ENCODE data around the gene ITGA3.
"Not testable (repeated sequence)": the region's sequence is repeated elsewhere in the genome, so short reads cannot be mapped to it uniquely, and the experiment has no call there.

Gene ITGA3

GRCh38 chr17:50058296-50058953, 2.5 kb downstream of the ITGA3 start:
- Histone ChIP-seq H4K5ac (ENCODE audit: low read length) (no peak overlapping the region), H2BK120ac (ENCODE audit: low read depth, low read length) (no peak overlapping the region), H2AK5ac (ENCODE audit: low read length) (no peak overlapping the region), H4K8ac (ENCODE audit: low read depth, low read length) (no peak overlapping the region), H3K27ac (ENCODE audit: low read depth, low read length) (no peak overlapping the region), H3K4me3 (ENCODE audit: low read length) (no peak overlapping the region), H3K4me1 (ENCODE audit: control insufficient read depth, low read depth, low read length) (peaks cover 6% of the 10 kb centered on the region), H3K18ac (ENCODE audit: low read length) (no peak overlapping the region), H3K4ac (ENCODE audit: low read depth, low read length) (no peak overlapping the region), H3K23ac (ENCODE audit: low read length) (no peak overlapping the region), H3K9ac (ENCODE audit: low read length) (no peak overlapping the region), H3K27me3 (ENCODE audit: insufficient read depth, low read length, poor library complexity) (no peaks in the 10 kb centered on the region), H2BK5ac (ENCODE audit: low read length) (no peak overlapping the region), H2BK15ac (replicated peaks; ENCODE audit: low read depth) (no peak overlapping the region), H3K4me2 (ENCODE audit: low read length) (no peak overlapping the region), H3K36me3 (ENCODE audit: control insufficient read depth, insufficient read depth, low read length) (no peaks in the 10 kb centered on the region), H3K79me1 (ENCODE audit: low read length) (no peaks in the 10 kb centered on the region), H3K56ac (ENCODE audit: low read length) (no peak overlapping the region), H3K79me2 (ENCODE audit: control insufficient read depth, insufficient read depth, low read length) (no peaks in the 10 kb centered on the region)
- WGBS (ENCODE audit: extremely low coverage, insufficient coverage, low lambda C conversion rate) = no CpG with 5 or more reads among the region's 10 CpGs
- no peak for DNase-seq

DNA sequence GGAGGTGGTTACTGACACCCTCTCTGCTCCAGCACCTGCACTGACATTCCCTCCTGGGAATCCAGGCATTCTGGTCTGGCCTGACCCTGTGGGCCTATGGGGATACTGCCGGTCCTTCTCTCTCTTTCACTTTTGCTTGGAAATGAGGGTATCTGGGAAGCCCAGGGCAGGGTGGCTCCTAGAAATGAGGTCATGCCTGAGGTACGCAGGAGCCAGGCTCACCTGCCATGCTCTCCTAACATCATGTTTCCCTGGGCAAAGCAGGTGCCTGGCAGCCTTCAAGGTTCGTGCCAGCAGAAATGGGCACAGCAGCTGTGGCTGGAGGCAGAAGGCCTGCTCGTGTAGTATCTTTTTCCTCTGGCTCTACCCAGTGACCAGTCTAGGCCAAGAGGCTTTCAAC, 3.3 kb downstream of the ITGA3 start:
- no peak overlapping the region for H3K9ac ChIP-seq (ENCODE audit: low read length)
- peaks cover 5% of the 10 kb centered on the region for H3K4me1 ChIP-seq (ENCODE audit: control insufficient read depth, low read depth, low read length)
- H3K4me2 ChIP-seq (ENCODE audit: low read length) = no peak overlapping the region
- no peaks in the 10 kb centered on the region for H3K36me3 ChIP-seq (ENCODE audit: control insufficient read depth, insufficient read depth, low read length)
- H3K4me3 ChIP-seq (ENCODE audit: low read length) = no peak overlapping the region
- no peak overlapping the region for H4K8ac ChIP-seq (ENCODE audit: low read depth, low read length)
- H3K27me3 ChIP-seq (ENCODE audit: insufficient read depth, low read length, poor library complexity) = no peaks in the 10 kb centered on the region
- no peak for DNase-seq
- no peaks in the 10 kb centered on the region for H3K79me2 ChIP-seq (ENCODE audit: control insufficient read depth, insufficient read depth, low read length)
- no peak overlapping the region for H2BK120ac ChIP-seq (ENCODE audit: low read depth, low read length)
- H3K4ac ChIP-seq (ENCODE audit: low read depth, low read length) = no peak overlapping the region
- no peak overlapping the region for H2BK5ac ChIP-seq (ENCODE audit: low read length)
- no peaks in the 10 kb centered on the region for H3K79me1 ChIP-seq (ENCODE audit: low read length)
- H3K27ac ChIP-seq (ENCODE audit: low read depth, low read length) = no peak overlapping the region
- H4K5ac ChIP-seq (ENCODE audit: low read length) = no peak overlapping the region
- H3K18ac ChIP-seq (ENCODE audit: low read length) = no peak overlapping the region
- no CpG with 5 or more reads among the region's 4 CpGs for whole genome bisulfite sequencing (ENCODE audit: extremely low coverage, insufficient coverage, low lambda C conversion rate)
- H2BK15ac ChIP-seq (replicated peaks; ENCODE audit: low read depth) = no peak overlapping the region
- no peak overlapping the region for H3K56ac ChIP-seq (ENCODE audit: low read length)
- no peak overlapping the region for H2AK5ac ChIP-seq (ENCODE audit: low read length)
- H3K23ac ChIP-seq (ENCODE audit: low read length) = no peak overlapping the region

DNA sequence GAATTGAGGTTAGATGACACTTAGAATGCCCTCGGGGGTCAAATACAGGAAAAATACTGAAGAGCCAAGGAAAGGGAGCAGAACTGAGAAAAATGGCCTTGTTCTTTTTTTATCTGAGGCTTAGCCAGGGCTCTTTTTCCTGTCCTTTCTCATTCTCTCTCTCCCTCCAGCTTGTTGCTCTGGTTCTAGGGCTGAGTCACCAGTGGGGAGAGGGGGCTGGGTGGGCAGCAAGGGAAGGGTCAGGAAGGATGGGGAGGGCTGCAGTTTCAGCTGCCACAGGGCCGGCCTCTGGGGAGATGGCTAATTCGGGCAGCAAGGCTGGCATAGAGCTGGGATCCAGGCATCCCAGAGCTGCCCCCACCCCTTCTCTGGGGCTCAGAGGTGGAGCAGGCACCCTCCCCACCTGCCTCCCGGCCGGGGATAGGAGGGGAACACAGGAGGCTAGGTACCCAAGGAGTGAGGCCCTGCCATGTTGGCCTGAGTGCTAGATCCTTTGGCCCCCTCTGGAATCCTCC, 3.9 kb downstream of the ITGA3 start:
- H2BK15ac ChIP-seq (replicated peaks; ENCODE audit: low read depth) = no peak overlapping the region
- H4K5ac ChIP-seq (ENCODE audit: low read length) = no peak overlapping the region
- H3K56ac ChIP-seq (ENCODE audit: low read length) = no peak overlapping the region
- H3K18ac ChIP-seq (ENCODE audit: low read length) = no peak overlapping the region
- H3K36me3 ChIP-seq (ENCODE audit: control insufficient read depth, insufficient read depth, low read length) = no peaks in the 10 kb centered on the region
- no peak overlapping the region for H4K8ac ChIP-seq (ENCODE audit: low read depth, low read length)
- H3K79me1 ChIP-seq (ENCODE audit: low read length) = no peaks in the 10 kb centered on the region
- no peak for DNase-seq
- H3K4me1 ChIP-seq (ENCODE audit: control insufficient read depth, low read depth, low read length) = peaks cover 5% of the 10 kb centered on the region
- H3K9ac ChIP-seq (ENCODE audit: low read length) = no peak overlapping the region
- no peak overlapping the region for H3K23ac ChIP-seq (ENCODE audit: low read length)
- no peak overlapping the region for H3K27ac ChIP-seq (ENCODE audit: low read depth, low read length)
- H3K4ac ChIP-seq (ENCODE audit: low read depth, low read length) = no peak overlapping the region
- WGBS (ENCODE audit: extremely low coverage, insufficient coverage, low lambda C conversion rate) = no CpG with 5 or more reads among the region's 5 CpGs
- H2BK5ac ChIP-seq (ENCODE audit: low read length) = no peak overlapping the region
- H3K4me3 ChIP-seq (ENCODE audit: low read length) = no peak overlapping the region
- no peaks in the 10 kb centered on the region for H3K79me2 ChIP-seq (ENCODE audit: control insufficient read depth, insufficient read depth, low read length)
- H2AK5ac ChIP-seq (ENCODE audit: low read length) = no peak overlapping the region
- no peaks in the 10 kb centered on the region for H3K27me3 ChIP-seq (ENCODE audit: insufficient read depth, low read length, poor library complexity)
- no peak overlapping the region for H3K4me2 ChIP-seq (ENCODE audit: low read length)
- H2BK120ac ChIP-seq (ENCODE audit: low read depth, low read length) = no peak overlapping the region

GRCh38 chr17:50060951-50061712, 5.2 kb downstream of the ITGA3 start:
- WGBS (ENCODE audit: extremely low coverage, insufficient coverage, low lambda C conversion rate) = no CpG with 5 or more reads among the region's 9 CpGs
- Histone ChIP-seq H3K18ac (ENCODE audit: low read length) (no peak overlapping the region), H3K9ac (ENCODE audit: low read length) (no peak overlapping the region), H2BK15ac (replicated peaks; ENCODE audit: low read depth) (no peak overlapping the region), H3K27me3 (ENCODE audit: insufficient read depth, low read length, poor library complexity) (no peaks in the 10 kb centered on the region), H2BK120ac (ENCODE audit: low read depth, low read length) (no peak overlapping the region), H3K27ac (ENCODE audit: low read depth, low read length) (no peak overlapping the region), H3K4ac (ENCODE audit: low read depth, low read length) (no peak overlapping the region), H2AK5ac (ENCODE audit: low read length) (no peak overlapping the region), H3K23ac (ENCODE audit: low read length) (no peak overlapping the region), H3K79me2 (ENCODE audit: control insufficient read depth, insufficient read depth, low read length) (no peaks in the 10 kb centered on the region), H3K4me3 (ENCODE audit: low read length) (no peak overlapping the region), H3K4me1 (ENCODE audit: control insufficient read depth, low read depth, low read length) (peaks cover 5% of the 10 kb centered on the region), H2BK5ac (ENCODE audit: low read length) (no peak overlapping the region), H3K36me3 (ENCODE audit: control insufficient read depth, insufficient read depth, low read length) (no peaks in the 10 kb centered on the region), H3K4me2 (ENCODE audit: low read length) (no peak overlapping the region), H4K5ac (ENCODE audit: low read length) (no peak overlapping the region), H4K8ac (ENCODE audit: low read depth, low read length) (no peak overlapping the region), H3K79me1 (ENCODE audit: low read length) (no peaks in the 10 kb centered on the region), H3K56ac (ENCODE audit: low read length) (no peak overlapping the region)
- DNase-seq = no peak

- not testable (repeated sequence) for H3K56ac ChIP-seq (ENCODE audit: low read length); H3K4me1 ChIP-seq (ENCODE audit: control insufficient read depth, low read depth, low read length); H3K79me2 ChIP-seq (ENCODE audit: control insufficient read depth, insufficient read depth, low read length); H2BK15ac ChIP-seq (replicated peaks; ENCODE audit: low read depth); H3K27me3 ChIP-seq (ENCODE audit: insufficient read depth, low read length, poor library complexity); H3K18ac ChIP-seq (ENCODE audit: low read length); H2AK5ac ChIP-seq (ENCODE audit: low read length); H4K5ac ChIP-seq (ENCODE audit: low read length); H2BK5ac ChIP-seq (ENCODE audit: low read length); H3K27ac ChIP-seq (ENCODE audit: low read depth, low read length); H3K23ac ChIP-seq (ENCODE audit: low read length); H3K4me3 ChIP-seq (ENCODE audit: low read length); H3K36me3 ChIP-seq (ENCODE audit: control insufficient read depth, insufficient read depth, low read length); H2BK120ac ChIP-seq (ENCODE audit: low read depth, low read length); H3K4me2 ChIP-seq (ENCODE audit: low read length); H3K79me1 ChIP-seq (ENCODE audit: low read length); H3K4ac ChIP-seq (ENCODE audit: low read depth, low read length); H3K9ac ChIP-seq (ENCODE audit: low read length); DNase-seq; H4K8ac ChIP-seq (ENCODE audit: low read depth, low read length)
- WGBS (ENCODE audit: extremely low coverage, insufficient coverage, low lambda C conversion rate) = no CpG with 5 or more reads among the region's 10 CpGs
Observed at GRCh38 chr17:50061713-50062045, 5.8 kb downstream of the ITGA3 start.

Measured in mesendoderm (in vitro differentiated cells).